Neural cell (in vitro differentiated cells): ENCODE data around the gene CRIM1. TPM values are rescaled to one million over a fixed set of nuclear protein-coding genes. Genes with fewer than 3 reads are reported as not detected.

Source experiments
- H2AFZ ChIP-seq: fragments of 200-600, 300-800 bp; sonication (generic), shearing (Covaris generic); 2 replicates; pipeline ENCODE4 v1.6.0; 2014; ENCODE audit warnings: low read depth, mild to moderate bottlenecking, antibody characterized with exemption, low read length, moderate library complexity
- H3F3A ChIP-seq: fragments of 200-600 bp; shearing (Covaris generic); 2 replicates; pipeline ENCODE4 v1.6.1; 2016; ENCODE audit warnings: mild to moderate bottlenecking, moderate library complexity, mixed read lengths, antibody characterized with exemption, low read length; ENCODE audit not compliant: insufficient read depth, poor library complexity, severe bottlenecking
- H3K27ac ChIP-seq: fragments of 200-600, 300-800 bp; sonication (generic), shearing (Covaris generic); 2 replicates; pipeline ENCODE4 v1.5.1; 2014; ENCODE audit warnings: mild to moderate bottlenecking, low read length, moderate library complexity
- H3K27me3 ChIP-seq: fragments of 300-800, 200-600 bp; sonication (generic), shearing (Covaris generic); 2 replicates; pipeline ENCODE4 v1.6.0; 2014; ENCODE audit warnings: mild to moderate bottlenecking, low read depth, low read length, moderate library complexity; ENCODE audit not compliant: insufficient read depth
- H3K36me3 ChIP-seq: fragments of 300-800, 200-600 bp; sonication (generic), shearing (Covaris generic); 2 replicates; pipeline ENCODE4 v1.5.1; 2014; ENCODE audit warnings: mild to moderate bottlenecking, antibody characterized with exemption, low read length, moderate library complexity; ENCODE audit not compliant: insufficient read depth
- H3K4me2 ChIP-seq: fragments of 300-800, 200-600 bp; sonication (generic), shearing (Covaris generic); 2 replicates; pipeline ENCODE4 v1.6.0; 2014; ENCODE audit warnings: mild to moderate bottlenecking, low read length
- H3K4me3 ChIP-seq: fragments of 300-800, 200-600 bp; sonication (generic), shearing (Covaris generic); 2 replicates; pipeline ENCODE4 v1.5.1; 2014; ENCODE audit warnings: mild to moderate bottlenecking, low read length, moderate library complexity
- H3K79me2 ChIP-seq: fragments of 200-600 bp; shearing (Covaris generic); replicated peaks from 2 replicates; pipeline ENCODE4 v1.6.0; 2014; ENCODE audit warnings: mild to moderate bottlenecking, low read length, moderate library complexity; ENCODE audit not compliant: insufficient read depth
- H3K9ac ChIP-seq: fragments of 300-800, 200-600 bp; sonication (generic), shearing (Covaris generic); 2 replicates; pipeline ENCODE4 v1.6.1; 2016; ENCODE audit warnings: mild to moderate bottlenecking, low read length, mixed read lengths
- H3K9me2 ChIP-seq: fragments of 200-600 bp; shearing (Covaris generic); 2 replicates; pipeline ENCODE4 v1.6.1; 2016; ENCODE audit warnings: mild to moderate bottlenecking, low read length, mixed read lengths; ENCODE audit not compliant: insufficient read depth
- H3K9me3 ChIP-seq: fragments of 200-600, 300-800 bp; sonication (generic), shearing (Covaris generic); 2 replicates; pipeline ENCODE4 v1.6.1; 2016; ENCODE audit warnings: mild to moderate bottlenecking, mixed run types, low read length, moderate library complexity, mixed read lengths
- H4K20me1 ChIP-seq: fragments of 200-600 bp; shearing (Covaris generic); 2 replicates; pipeline ENCODE4 v1.6.1; 2016; ENCODE audit warnings: mild to moderate bottlenecking, mixed run types; ENCODE audit not compliant: insufficient read depth
- EP300 ChIP-seq: fragments of 450-650 bp; conservative IDR thresholded peaks from 2 replicates; pipeline ENCODE4 v1.6.1; 2014; ENCODE audit warnings: antibody characterized with exemption, mild to moderate bottlenecking, moderate library complexity; ENCODE audit not compliant: poor library complexity, severe bottlenecking
- EZH2 ChIP-seq: fragments of 200-600, 300-800 bp; shearing (Covaris generic), sonication (generic); IDR thresholded peaks from 2 replicates; pipeline ENCODE4 v1.6.1; 2014; ENCODE audit warnings: antibody characterized with exemption, low read length, borderline replicate concordance, mild to moderate bottlenecking; ENCODE audit not compliant: insufficient read depth, poor library complexity, severe bottlenecking
- MXI1 ChIP-seq: fragments of 450-650 bp; conservative IDR thresholded peaks from 2 replicates; pipeline ENCODE4 v1.6.1; 2014; ENCODE audit warnings: antibody characterized with exemption, mild to moderate bottlenecking; ENCODE audit not compliant: poor library complexity, severe bottlenecking
- POLR2AphosphoS5 ChIP-seq: IDR thresholded peaks from 2 replicates; pipeline ENCODE4 v1.6.1; 2012
- RAD21 ChIP-seq: fragments of 450-650 bp; conservative IDR thresholded peaks from 2 replicates; pipeline ENCODE4 v1.6.1; 2014; ENCODE audit warnings: antibody characterized with exemption, mild to moderate bottlenecking, moderate library complexity
- SMC3 ChIP-seq: fragments of 450-650 bp; conservative IDR thresholded peaks from 2 replicates; pipeline ENCODE4 v1.6.1; 2014; ENCODE audit warnings: antibody characterized with exemption, mild to moderate bottlenecking, moderate library complexity; ENCODE audit not compliant: poor library complexity
- TAF1 ChIP-seq: IDR thresholded peaks from 2 replicates; pipeline ENCODE4 v1.6.1; 2012; ENCODE audit warnings: low read depth
- polyA plus RNA-seq: library from polyadenylated mRNA; depleted of rRNA; stranded (reverse); fragments of >200 nt; gene quantifications from 2 replicates; pipeline ENCODE4 v1.2.3, GENCODE V29; 2014
- TF ChIP-seq, protein P1 (sequence below): fragments of 450-650 bp; IDR thresholded peaks from 2 replicates; pipeline ENCODE4 v1.5.1; 2014; ENCODE audit warnings: antibody characterized with exemption, mild to moderate bottlenecking, moderate library complexity; ENCODE audit not compliant: poor library complexity, severe bottlenecking
- TF ChIP-seq, protein P2 (sequence below): IDR thresholded peaks from 2 replicates; pipeline ENCODE4 v1.6.1; 2012; ENCODE audit warnings: borderline replicate concordance

The CRIM1 gene
- polyA plus RNA-seq, 1 donor from 2014 or later, result 6.7 TPM

DNA sequence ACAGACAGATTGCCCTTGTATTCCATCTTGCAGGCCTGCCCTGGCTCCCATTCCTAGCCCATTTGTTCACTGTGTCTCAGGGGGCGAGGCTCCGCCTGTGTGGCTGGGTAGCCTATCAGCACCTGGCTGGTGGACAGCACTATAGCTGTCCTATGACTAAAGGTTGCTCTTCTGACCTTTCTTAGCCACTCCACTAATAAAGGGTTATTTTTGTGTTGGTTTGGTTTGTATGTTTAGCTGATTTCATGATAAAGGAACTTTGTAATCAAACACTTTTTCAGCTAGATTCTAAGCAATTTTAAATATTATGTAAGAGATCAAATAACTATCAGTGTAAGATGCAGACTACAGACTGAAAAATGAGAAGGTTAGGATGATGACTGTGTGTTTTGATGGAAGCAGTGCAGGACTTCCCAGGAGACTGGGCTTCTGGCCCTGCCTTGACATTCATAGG, 72.2 kb downstream of the CRIM1 start:
- no peaks in the 10 kb centered on the region for H3K9me3 ChIP-seq
- TF ChIP-seq, protein P1, sequence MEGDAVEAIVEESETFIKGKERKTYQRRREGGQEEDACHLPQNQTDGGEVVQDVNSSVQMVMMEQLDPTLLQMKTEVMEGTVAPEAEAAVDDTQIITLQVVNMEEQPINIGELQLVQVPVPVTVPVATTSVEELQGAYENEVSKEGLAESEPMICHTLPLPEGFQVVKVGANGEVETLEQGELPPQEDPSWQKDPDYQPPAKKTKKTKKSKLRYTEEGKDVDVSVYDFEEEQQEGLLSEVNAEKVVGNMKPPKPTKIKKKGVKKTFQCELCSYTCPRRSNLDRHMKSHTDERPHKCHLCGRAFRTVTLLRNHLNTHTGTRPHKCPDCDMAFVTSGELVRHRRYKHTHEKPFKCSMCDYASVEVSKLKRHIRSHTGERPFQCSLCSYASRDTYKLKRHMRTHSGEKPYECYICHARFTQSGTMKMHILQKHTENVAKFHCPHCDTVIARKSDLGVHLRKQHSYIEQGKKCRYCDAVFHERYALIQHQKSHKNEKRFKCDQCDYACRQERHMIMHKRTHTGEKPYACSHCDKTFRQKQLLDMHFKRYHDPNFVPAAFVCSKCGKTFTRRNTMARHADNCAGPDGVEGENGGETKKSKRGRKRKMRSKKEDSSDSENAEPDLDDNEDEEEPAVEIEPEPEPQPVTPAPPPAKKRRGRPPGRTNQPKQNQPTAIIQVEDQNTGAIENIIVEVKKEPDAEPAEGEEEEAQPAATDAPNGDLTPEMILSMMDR, result no peak
- TF ChIP-seq EP300 (no peak), TAF1 (no peak), MXI1 (no peak), POLR2AphosphoS5 (no peak), SMC3 (no peak), RAD21 (no peak), EZH2 (no peak)
- TF ChIP-seq, protein P2, sequence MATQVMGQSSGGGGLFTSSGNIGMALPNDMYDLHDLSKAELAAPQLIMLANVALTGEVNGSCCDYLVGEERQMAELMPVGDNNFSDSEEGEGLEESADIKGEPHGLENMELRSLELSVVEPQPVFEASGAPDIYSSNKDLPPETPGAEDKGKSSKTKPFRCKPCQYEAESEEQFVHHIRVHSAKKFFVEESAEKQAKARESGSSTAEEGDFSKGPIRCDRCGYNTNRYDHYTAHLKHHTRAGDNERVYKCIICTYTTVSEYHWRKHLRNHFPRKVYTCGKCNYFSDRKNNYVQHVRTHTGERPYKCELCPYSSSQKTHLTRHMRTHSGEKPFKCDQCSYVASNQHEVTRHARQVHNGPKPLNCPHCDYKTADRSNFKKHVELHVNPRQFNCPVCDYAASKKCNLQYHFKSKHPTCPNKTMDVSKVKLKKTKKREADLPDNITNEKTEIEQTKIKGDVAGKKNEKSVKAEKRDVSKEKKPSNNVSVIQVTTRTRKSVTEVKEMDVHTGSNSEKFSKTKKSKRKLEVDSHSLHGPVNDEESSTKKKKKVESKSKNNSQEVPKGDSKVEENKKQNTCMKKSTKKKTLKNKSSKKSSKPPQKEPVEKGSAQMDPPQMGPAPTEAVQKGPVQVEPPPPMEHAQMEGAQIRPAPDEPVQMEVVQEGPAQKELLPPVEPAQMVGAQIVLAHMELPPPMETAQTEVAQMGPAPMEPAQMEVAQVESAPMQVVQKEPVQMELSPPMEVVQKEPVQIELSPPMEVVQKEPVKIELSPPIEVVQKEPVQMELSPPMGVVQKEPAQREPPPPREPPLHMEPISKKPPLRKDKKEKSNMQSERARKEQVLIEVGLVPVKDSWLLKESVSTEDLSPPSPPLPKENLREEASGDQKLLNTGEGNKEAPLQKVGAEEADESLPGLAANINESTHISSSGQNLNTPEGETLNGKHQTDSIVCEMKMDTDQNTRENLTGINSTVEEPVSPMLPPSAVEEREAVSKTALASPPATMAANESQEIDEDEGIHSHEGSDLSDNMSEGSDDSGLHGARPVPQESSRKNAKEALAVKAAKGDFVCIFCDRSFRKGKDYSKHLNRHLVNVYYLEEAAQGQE, result no peak
- H3K4me2 ChIP-seq, result no peak overlapping the region
- H3K36me3 ChIP-seq, result no peaks in the 10 kb centered on the region
- no peak overlapping the region for H3K4me3 ChIP-seq
- H3F3A ChIP-seq, result no peaks in the 10 kb centered on the region
- H3K79me2 ChIP-seq, result no peaks in the 10 kb centered on the region
- H3K9ac ChIP-seq, result no peak overlapping the region
- no peaks in the 10 kb centered on the region for H4K20me1 ChIP-seq
- no peak overlapping the region for H2AFZ ChIP-seq
- H3K27ac ChIP-seq, result no peak overlapping the region
- no peaks in the 10 kb centered on the region for H3K27me3 ChIP-seq
- H3K9me2 ChIP-seq, result no peaks in the 10 kb centered on the region

DNA sequence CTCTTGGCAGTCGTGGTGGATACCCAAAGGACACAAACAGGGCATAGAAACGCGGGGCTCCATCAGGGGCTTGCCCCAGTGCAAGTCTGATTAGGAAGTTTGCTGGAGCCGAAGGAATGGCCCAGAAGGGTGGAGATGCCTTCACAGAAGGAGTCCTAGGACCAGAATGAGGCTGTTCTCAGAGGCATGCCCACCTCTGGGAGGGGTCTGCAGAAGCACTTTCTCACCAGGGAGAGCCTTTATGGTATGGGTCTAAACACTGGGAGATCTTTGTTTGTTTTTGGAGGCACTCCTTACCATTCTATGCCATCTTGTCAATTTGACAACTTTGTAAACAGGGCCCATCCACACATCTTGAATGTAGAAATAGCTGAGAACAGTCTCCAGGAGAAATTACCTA, 75.0 kb downstream of the CRIM1 start:
- TF ChIP-seq SMC3 (no peak), EP300 (no peak), MXI1 (no peak), EZH2 (no peak), TAF1 (no peak), POLR2AphosphoS5 (no peak), RAD21 (no peak)
- TF ChIP-seq, protein P2, result no peak
- TF ChIP-seq, protein P1, result no peak
- H3K79me2 ChIP-seq, result no peaks in the 10 kb centered on the region
- H3F3A ChIP-seq, result no peaks in the 10 kb centered on the region
- H3K9me3 ChIP-seq, result no peaks in the 10 kb centered on the region
- no peak overlapping the region for H3K9ac ChIP-seq
- H2AFZ ChIP-seq, result no peak overlapping the region
- H3K27ac ChIP-seq, result no peak overlapping the region
- H3K36me3 ChIP-seq, result no peaks in the 10 kb centered on the region
- no peaks in the 10 kb centered on the region for H3K27me3 ChIP-seq
- H4K20me1 ChIP-seq, result no peaks in the 10 kb centered on the region
- no peak overlapping the region for H3K4me2 ChIP-seq
- H3K4me3 ChIP-seq, result no peak overlapping the region
- no peaks in the 10 kb centered on the region for H3K9me2 ChIP-seq
